GM23338 (cell line): ENCODE measurements around the gene TLNRD1.

Experiments
- ZNF331 ChIP-seq: fragments of 250-450 bp; sonication (Bioruptor Pico); IDR thresholded peaks from 2 replicates; pipeline ENCODE4 v1.5.0; 2020; ENCODE audit warnings: low read depth, mild to moderate bottlenecking, moderate library complexity
- TF ChIP-seq, protein P1 (sequence below), 2 experiments: fragments of 200-600 bp in 1 of 2; sonication (generic) in 1 of 2; conservative IDR thresholded peaks; 2 replicates each; pipeline versions ENCODE4 v1.5.1 to v1.6.1; 2016 to 2017; ENCODE audit warnings: antibody characterized with exemption in 2 of 2, low read depth in 2 of 2, mild to moderate bottlenecking in 2 of 2, moderate library complexity in 1 of 2

DNA sequence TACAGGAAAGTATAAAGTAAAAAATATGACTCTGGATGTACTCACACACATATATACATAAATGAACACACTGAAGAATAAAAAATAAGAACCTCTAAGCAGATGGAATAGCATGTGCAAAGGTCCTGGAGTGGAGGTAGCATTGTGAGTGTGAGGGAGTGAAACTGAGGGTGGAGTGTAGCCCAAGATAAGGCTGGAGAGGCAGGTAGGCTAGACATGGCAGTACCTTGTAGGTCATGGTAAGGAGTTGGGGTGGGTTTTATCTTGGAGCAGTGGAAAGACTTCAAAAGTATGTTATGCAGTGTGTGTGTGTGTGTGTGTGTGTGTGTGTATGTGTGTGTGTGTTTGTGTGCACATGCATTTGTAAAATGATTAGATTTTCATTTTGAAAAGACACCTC is 49.5 kb downstream of the TLNRD1 start:
- TF ChIP-seq, protein P1, sequence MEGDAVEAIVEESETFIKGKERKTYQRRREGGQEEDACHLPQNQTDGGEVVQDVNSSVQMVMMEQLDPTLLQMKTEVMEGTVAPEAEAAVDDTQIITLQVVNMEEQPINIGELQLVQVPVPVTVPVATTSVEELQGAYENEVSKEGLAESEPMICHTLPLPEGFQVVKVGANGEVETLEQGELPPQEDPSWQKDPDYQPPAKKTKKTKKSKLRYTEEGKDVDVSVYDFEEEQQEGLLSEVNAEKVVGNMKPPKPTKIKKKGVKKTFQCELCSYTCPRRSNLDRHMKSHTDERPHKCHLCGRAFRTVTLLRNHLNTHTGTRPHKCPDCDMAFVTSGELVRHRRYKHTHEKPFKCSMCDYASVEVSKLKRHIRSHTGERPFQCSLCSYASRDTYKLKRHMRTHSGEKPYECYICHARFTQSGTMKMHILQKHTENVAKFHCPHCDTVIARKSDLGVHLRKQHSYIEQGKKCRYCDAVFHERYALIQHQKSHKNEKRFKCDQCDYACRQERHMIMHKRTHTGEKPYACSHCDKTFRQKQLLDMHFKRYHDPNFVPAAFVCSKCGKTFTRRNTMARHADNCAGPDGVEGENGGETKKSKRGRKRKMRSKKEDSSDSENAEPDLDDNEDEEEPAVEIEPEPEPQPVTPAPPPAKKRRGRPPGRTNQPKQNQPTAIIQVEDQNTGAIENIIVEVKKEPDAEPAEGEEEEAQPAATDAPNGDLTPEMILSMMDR (conservative IDR thresholded peaks at IDR 0.05; ENCODE audit: low read depth in 2 of 2) = no peak
- TF ChIP-seq ZNF331 (CRISPR knock-in tag) = no peak
